ENCODE measurements around the gene EPHB2.

DNA sequence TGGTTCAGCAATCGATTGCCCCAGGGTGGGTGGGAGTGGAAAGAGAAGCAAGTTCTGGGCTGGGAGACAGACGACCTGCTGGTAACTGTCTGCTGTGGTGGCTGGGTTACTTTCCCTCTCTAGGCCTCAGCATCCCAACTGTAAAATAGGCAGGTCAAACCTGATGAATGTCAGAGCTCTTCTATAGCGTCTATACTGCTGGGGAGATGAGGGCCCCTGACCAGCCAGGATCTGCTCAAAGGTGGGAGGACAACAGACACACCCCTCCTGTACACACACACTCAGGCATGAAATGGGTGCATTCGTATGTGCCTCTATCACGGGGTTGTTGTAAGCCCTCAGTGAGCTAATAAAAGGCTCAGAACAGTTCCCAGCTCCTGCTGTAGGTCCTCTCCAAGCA, 12.7 kb upstream of the EPHB2 start:
- TF ChIP-seq TCF7L2 (IDR thresholded peaks at IDR 0.05; ENCODE audit: low read depth, low read length) (no peak), TCF7 (IDR thresholded peaks at IDR 0.05; ENCODE audit: low read depth) (no peak), ASH2L (IDR thresholded peaks at IDR 0.05; ENCODE audit: insufficient read length, low read depth, low read length) (no peak), ZNF577 (CRISPR knock-in tag; IDR thresholded peaks at IDR 0.05; ENCODE audit: borderline replicate concordance, low read depth) (no peak), TCF12 (IDR thresholded peaks at IDR 0.05) (no peak), TCF12 (CRISPR knock-in tag; IDR thresholded peaks at IDR 0.05) (no peak), SP1 (IDR thresholded peaks at IDR 0.05) (no peak), SP1 (CRISPR knock-in tag; IDR thresholded peaks at IDR 0.05) (no peak), ZNF431 (CRISPR knock-in tag; IDR thresholded peaks at IDR 0.05; ENCODE audit: borderline replicate concordance, low read depth) (no peak), JUND (CRISPR knock-in tag; IDR thresholded peaks at IDR 0.05) (no peak), GATAD2A (CRISPR knock-in tag; IDR thresholded peaks at IDR 0.05) (no peak), SRSF4 (IDR thresholded peaks at IDR 0.05; ENCODE audit: low read depth, low read length, poor library complexity, severe bottlenecking) (no peak), ELF4 (CRISPR knock-in tag; IDR thresholded peaks at IDR 0.05; ENCODE audit: borderline replicate concordance) (no peak)
- TF ChIP-seq, protein P1, sequence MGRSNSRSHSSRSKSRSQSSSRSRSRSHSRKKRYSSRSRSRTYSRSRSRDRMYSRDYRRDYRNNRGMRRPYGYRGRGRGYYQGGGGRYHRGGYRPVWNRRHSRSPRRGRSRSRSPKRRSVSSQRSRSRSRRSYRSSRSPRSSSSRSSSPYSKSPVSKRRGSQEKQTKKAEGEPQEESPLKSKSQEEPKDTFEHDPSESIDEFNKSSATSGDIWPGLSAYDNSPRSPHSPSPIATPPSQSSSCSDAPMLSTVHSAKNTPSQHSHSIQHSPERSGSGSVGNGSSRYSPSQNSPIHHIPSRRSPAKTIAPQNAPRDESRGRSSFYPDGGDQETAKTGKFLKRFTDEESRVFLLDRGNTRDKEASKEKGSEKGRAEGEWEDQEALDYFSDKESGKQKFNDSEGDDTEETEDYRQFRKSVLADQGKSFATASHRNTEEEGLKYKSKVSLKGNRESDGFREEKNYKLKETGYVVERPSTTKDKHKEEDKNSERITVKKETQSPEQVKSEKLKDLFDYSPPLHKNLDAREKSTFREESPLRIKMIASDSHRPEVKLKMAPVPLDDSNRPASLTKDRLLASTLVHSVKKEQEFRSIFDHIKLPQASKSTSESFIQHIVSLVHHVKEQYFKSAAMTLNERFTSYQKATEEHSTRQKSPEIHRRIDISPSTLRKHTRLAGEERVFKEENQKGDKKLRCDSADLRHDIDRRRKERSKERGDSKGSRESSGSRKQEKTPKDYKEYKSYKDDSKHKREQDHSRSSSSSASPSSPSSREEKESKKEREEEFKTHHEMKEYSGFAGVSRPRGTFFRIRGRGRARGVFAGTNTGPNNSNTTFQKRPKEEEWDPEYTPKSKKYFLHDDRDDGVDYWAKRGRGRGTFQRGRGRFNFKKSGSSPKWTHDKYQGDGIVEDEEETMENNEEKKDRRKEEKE (IDR thresholded peaks at IDR 0.05), result no peak
- TF ChIP-seq, protein P2, sequence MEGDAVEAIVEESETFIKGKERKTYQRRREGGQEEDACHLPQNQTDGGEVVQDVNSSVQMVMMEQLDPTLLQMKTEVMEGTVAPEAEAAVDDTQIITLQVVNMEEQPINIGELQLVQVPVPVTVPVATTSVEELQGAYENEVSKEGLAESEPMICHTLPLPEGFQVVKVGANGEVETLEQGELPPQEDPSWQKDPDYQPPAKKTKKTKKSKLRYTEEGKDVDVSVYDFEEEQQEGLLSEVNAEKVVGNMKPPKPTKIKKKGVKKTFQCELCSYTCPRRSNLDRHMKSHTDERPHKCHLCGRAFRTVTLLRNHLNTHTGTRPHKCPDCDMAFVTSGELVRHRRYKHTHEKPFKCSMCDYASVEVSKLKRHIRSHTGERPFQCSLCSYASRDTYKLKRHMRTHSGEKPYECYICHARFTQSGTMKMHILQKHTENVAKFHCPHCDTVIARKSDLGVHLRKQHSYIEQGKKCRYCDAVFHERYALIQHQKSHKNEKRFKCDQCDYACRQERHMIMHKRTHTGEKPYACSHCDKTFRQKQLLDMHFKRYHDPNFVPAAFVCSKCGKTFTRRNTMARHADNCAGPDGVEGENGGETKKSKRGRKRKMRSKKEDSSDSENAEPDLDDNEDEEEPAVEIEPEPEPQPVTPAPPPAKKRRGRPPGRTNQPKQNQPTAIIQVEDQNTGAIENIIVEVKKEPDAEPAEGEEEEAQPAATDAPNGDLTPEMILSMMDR (CRISPR knock-in tag; IDR thresholded peaks at IDR 0.05), result no peak

All from HepG2 (cell line).